ENCODE data around the gene EBF4.
"Not testable (repeated sequence)": the region's sequence is repeated elsewhere in the genome, so short reads cannot be mapped to it uniquely, and the experiment has no call there.

Gene EBF4

DNA sequence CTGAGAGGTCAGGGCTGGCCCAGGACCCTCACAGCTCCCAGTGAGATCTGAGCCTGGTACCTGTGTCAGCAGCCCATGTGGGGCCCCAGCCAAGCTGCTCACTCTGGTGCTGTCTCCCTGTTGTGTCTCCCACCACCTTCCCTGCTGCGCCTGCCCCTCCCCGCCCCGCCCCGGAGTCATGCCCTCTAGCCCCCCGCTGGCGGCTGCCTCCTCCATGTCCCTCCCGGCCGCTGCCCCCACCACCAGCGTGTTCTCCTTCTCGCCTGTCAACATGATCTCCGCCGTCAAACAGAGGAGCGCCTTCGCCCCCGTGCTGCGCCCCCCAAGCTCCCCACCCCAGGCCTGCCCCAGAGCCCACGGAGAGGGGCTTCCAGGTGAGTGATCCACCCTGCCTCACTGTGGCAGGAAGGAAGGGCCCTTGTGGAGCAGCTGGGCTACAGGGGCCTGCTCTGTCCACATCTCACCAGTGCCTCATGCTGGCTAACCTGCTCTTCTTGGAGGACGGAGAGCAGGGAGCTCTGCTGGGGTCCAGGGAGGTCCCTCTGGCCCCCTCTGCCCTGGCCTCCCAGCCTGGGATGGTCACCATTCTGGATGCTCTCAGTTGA, 63.0 kb downstream of the EBF4 start:
- DNase-seq = no peak

DNA sequence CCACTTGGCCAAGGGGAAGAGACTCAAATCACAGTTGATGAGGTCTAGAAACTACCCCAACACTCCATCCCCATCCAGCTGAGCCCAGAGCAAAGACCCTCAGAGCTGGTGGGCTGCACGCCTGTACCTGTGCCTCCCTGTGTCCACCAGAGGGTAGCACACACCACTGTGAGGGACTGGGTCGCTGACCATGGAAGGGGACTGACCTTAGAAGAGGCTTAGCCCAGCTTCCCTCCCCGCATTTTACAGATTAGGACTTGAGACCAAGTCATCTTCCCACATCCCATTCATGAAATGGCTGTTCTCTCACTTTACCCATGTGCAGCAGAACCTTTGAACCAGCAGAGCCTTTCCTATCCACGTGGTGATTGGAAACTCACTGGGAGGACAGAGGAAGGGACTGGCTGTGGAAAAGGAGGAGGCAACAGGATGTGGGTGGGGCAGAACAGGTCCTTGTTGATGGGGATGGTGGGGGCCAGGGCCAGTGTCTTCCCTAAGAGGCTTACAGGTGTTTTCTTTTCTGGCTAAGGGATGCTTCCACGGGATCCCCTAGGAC, 63.6 kb downstream of the EBF4 start:
- no peak for DNase-seq

DNA sequence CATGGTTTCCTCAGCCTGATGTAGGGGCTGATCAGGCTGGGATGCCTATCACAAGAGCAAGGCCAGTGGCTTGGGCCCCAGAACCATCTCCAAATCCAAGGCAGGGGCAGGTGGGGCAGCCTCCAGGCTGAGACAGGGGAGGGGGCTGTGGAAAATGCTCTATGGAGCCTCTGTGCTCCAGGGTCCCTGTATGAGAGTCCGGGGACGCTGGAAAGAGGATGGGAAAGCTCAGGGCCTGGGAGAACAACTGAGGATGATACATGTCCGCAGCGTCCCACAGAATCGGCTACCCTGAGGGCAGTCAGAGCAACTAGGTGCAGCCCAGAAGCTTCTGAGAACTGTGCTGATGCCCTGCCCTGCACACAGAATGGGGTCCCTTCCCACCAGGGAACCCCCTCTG, 64.4 kb downstream of the EBF4 start:
- no peak for DNase-seq

DNA sequence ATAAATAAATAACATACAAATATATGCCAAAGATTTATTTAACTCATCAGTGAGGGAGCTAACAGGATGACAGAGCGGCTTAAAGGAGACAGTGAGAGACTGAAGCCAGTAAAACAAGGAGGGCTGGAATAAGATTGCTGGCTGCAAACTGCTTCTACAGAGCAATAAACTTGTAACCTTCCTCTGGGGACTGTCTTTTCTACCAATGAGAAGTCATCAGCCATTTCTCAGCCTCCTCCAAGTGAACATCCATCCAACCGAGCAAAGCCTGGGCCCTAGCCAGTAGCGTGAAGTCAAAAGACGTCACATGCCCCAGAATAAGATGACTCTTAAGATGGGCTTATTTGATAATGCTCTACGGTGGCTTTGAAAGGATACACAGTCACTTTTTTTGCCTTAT, 65.4 kb downstream of the EBF4 start:
- no peak for DNase-seq

DNA sequence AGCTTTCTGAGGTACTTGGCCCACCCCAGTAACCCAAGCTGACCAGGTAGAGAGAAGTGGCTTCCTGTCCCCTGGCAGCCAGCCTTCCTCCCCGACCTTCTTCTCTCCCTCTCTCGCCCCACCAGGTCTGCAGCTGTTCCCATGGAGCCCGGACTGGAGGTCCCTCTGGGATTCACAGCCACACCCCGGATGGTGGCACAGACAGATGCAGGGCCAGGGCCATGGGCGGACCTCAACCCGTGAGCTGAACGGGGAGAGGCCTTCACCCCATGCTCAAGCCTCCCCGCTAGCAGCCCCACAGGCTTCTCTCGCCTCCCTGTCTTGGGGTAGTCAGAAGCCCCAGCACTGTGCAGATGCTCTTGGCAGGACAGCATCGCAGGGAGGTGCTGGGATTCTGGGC, 66.6 kb downstream of the EBF4 start:
- no peak for DNase-seq

DNA sequence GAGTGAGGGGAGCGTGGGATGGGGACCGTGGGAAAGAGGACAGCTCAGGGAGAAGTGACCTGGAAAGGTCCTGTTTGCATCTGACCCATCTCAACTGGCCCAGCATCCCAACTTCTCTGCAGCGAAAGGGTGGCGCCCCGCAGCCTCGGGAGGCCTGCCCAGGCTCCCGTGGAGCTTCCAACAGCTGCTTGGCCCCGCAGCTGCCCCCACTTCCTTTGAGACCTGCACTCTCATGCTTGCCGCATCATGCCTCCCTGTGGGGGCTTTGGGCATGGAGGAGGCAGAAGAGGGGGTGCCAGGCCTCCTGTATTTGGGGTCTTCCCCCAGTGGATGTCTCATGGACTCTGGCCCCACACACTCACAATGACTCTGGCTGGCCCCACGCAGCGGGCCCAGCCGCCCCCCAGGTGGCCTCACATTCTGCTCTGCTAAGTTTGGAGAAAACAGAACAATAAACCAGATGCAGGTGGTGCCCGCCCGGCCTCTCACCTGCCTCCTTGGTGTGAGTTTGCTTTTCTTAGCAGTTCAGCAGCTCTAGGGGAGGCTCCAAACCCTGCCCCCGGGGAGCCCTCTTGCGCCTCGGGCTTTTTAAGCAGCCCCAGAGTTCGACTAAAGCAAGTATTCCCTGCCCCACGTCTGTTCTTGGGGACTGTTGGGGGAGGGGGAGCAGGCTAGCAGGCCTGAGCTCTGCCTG, 67.2 kb downstream of the EBF4 start:
- no peak for DNase-seq

DNA sequence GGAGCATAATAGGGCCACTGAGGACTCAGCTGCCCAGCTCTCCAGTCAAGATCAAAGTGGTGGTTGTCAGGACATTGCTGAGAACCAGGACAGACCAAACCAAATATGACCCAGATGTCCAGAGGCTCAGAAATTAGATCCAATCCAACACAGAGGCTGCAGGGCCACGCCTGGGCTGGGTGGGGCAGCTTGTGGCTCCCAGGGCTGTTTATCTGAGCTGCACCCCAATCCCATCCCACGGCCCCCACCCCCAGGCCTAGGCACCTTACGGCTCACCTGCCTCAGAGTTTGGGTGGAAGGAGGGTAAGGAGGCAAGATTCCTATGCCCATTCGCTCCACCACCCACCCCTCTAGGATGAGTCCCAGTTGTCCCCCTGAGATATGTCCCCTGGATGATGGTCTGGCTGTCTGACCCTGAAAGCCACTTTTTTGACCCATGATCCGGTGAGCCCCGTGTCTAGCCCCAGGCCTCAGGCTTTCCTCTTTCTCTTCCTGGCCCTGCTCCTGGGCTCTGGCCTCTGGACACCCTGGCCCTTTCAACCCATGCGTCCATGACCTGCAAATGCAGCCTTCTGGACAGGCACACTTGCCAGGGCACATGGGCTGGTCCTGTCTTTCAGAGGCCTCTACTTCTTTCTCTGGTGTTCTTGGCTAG, 67.8 kb downstream of the EBF4 start:
- DNase-seq = no peak

- no peak for DNase-seq
Measured at GRCh38 chr20:2760952-2761305, 68.3 kb downstream of the EBF4 start.

GRCh38 chr20:2761885-2762284, 69.3 kb downstream of the EBF4 start:
- DNase-seq = no peak

DNA sequence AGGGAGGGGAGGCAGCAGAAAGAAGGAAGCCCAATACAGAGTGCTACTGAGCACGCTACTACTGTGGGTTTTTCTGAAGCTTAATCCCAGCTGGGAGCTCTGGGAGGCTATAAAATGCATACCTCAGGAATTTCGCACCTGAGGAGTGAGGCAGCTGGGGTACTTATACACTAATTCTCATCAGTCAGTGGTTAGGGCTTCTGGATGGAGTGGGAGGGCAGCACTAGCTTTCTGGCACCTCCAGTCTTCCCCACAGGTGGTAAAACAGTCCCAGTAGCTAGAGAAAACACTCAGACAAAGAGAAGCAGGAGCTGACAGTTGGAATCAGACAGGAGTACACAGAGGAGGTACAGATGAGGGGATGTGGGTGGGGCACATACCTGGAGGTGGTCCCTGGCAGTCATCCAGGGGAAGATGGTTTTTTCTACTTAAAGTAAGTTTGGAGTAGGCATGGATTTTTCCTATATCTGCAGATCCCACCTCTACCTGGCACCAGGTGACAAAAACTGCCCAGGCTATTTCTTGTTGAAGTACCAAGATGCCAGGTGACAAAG, 70.1 kb downstream of the EBF4 start:
- peak in 1 of 56 donors; percentile 17 for DNase-seq

- DNase-seq = no peak
Measured at GRCh38 chr20:2763186-2763585, 70.6 kb downstream of the EBF4 start.

- no peak for DNase-seq
Measured at GRCh38 chr20:2767768-2768631, 75.4 kb downstream of the EBF4 start.

- DNase-seq = no peak
Measured at GRCh38 chr20:2768632-2769015, 76.0 kb downstream of the EBF4 start.

GRCh38 chr20:2770091-2770490, 77.5 kb downstream of the EBF4 start:
- DNase-seq = not testable (repeated sequence)

GRCh38 chr20:2771631-2772080, 79.1 kb downstream of the EBF4 start:
- DNase-seq = no peak

- no peak for DNase-seq
Measured at GRCh38 chr20:2773812-2774211, 81.2 kb downstream of the EBF4 start.

GRCh38 chr20:2775139-2775538, 82.6 kb downstream of the EBF4 start:
- no peak for DNase-seq

DNA sequence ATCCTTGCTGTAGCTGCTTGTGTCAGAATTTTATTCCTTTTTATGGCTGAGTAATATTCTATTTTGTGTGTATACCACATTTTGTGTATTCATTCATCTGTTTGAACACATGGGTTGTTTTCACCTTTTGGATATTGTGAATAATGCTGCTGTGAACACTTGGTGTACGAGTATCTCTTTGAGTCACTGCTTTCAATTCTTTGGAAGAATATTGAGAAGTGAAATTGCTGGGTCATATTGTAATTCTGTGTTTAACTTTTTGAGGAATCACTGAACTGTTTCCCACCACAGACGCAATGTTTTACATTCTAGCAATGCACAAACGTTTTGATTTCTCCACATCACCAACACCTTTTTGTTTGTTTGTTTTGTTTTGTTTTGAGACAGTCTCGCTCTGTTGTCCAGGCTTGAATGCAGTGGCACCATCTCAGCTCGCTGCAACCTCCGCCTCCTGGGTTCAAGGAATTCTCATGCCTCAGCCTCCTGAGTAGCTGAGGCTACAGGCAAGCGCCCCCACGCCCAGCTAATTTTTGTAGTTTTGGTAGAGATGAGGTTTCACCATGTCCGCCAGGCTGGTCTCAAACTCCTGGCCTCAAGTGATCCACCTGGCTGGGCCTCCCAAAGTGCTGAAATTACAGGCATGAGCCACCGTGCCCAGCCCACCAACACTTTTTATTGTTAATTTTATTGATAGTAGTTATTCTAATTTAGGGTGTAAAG, 86.2 kb downstream of the EBF4 start:
- DNase-seq = no peak

GRCh38 chr20:2780948-2781347, 88.4 kb downstream of the EBF4 start:
- DNase-seq = no peak

DNA sequence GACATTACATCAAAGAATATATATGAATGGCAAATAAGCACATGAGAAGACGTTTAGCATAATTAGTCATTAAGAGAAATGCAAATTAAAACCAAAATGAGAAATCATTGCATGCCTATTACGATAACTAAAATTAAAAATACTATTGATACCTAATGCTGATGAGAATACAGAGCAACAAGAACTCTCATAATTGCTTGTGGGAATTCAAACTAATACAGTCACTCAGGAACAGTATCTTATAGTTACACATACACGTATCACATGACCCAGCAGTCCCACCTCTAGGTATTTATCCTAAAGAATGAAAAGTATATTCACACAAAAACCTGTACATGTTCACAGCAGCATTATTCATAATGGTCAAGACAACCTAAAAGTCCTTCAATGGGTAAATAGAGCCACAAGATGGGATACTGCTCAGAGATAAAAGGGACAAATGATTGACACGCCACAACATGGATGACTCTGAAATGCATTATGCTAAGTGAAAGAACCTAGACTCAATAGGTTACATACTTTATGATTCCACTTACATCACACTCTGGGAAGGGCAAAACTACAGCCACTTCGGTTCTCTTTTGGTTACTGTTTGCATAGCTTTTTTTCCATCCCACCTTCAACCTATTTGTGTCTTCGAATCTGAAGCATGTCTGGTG, 91.5 kb downstream of the EBF4 start:
- DNase-seq = no peak
